CD4-positive, CD25-positive, alpha-beta regulatory T cell (primary cell): ENCODE data around the gene CCDC85B. TPM values are rescaled to one million over a fixed set of nuclear protein-coding genes. Genes with fewer than 3 reads are reported as not detected.
A peak's percentile ranks its signal among the peaks of the same experiment; 100 is the strongest.

ENCODE experiments used
- ATAC-seq, 2 donors: fragments of 150-1000 bp; cut with Tn5 transposase; one replicate each; pipeline ENCODE4 v1.10.0; 2021; ENCODE audit warnings: low read depth in 2 of 2, moderate number of reproducible peaks in 2 of 2, moderate library complexity in 1 of 2
- DNase-seq, 3 donors: peaks; one replicate each; pipeline versions ENCODE4 v3.0.0 to v3.0.0-alpha.2; 2012 to 2022; ENCODE audit warnings: mixed read lengths in 1 of 3
- H3K27ac ChIP-seq: one replicate; pipeline ENCODE4 v1.7.0; 2013; ENCODE audit warnings: mild to moderate bottlenecking, low read length; ENCODE audit not compliant: insufficient read depth, poor library complexity, severe bottlenecking
- H3K27me3 ChIP-seq: one replicate; pipeline ENCODE4 v1.7.0; 2013; ENCODE audit warnings: low read length; ENCODE audit not compliant: control insufficient read depth, insufficient read depth
- H3K36me3 ChIP-seq: one replicate; pipeline ENCODE4 v1.7.0; 2013; ENCODE audit warnings: mild to moderate bottlenecking, low read length, moderate library complexity; ENCODE audit not compliant: control insufficient read depth, insufficient read depth
- H3K4me1 ChIP-seq: 2 replicates; pipeline ENCODE4 v1.7.0; 2013; ENCODE audit warnings: mild to moderate bottlenecking, low read length; ENCODE audit not compliant: insufficient read depth, control insufficient read depth, poor library complexity, severe bottlenecking
- H3K4me3 ChIP-seq: one replicate; pipeline ENCODE4 v1.7.0; 2013; ENCODE audit warnings: low read depth, mild to moderate bottlenecking, low read length, moderate library complexity
- H3K9me3 ChIP-seq, 2 experiments: 1 replicate in 1 of 2; 2 replicates in 1 of 2; pipeline ENCODE4 v1.7.0; 2013; ENCODE audit warnings: low read length in 2 of 2, mild to moderate bottlenecking in 1 of 2, moderate library complexity in 1 of 2; ENCODE audit not compliant: control insufficient read depth in 2 of 2
- H3K27ac Mint-ChIP-seq, 3 donors: one replicate each; pipeline ENCODE4 v1.8.0; 2020 to 2022; ENCODE audit warnings: mild to moderate bottlenecking in 3 of 3, mixed read lengths in 3 of 3, moderate library complexity in 2 of 3
- H3K27me3 Mint-ChIP-seq: one replicate; pipeline ENCODE4 v1.8.0; 2022; ENCODE audit warnings: mild to moderate bottlenecking, mixed read lengths
- H3K36me3 Mint-ChIP-seq: one replicate; pipeline ENCODE4 v1.8.0; 2020; ENCODE audit warnings: mixed read lengths
- H3K4me1 Mint-ChIP-seq, 4 donors: one replicate each; pipeline ENCODE4 v1.8.0; 2020 to 2022; ENCODE audit warnings: mixed read lengths in 4 of 4, mild to moderate bottlenecking in 1 of 4
- H3K4me3 Mint-ChIP-seq, 4 donors: one replicate each; pipeline ENCODE4 v1.8.0; 2020 to 2022; ENCODE audit warnings: mild to moderate bottlenecking in 4 of 4, mixed read lengths in 4 of 4, moderate library complexity in 3 of 4
- H3K9me3 Mint-ChIP-seq, 7 donors: one replicate each; pipeline ENCODE4 v1.8.0; 2020 to 2022; ENCODE audit warnings: mixed read lengths in 7 of 7, mild to moderate bottlenecking in 3 of 7, moderate library complexity in 2 of 7
- polyA plus RNA-seq, 4 donors: library from polyadenylated mRNA; unstranded; fragments of 300-500 nt; fragmentation: Illumina TruSeq; gene quantifications; one replicate each; pipeline ENCODE4 v1.2.3, GENCODE V29; 2021
- total RNA-seq: library from RNA; stranded (reverse); gene quantifications from one replicate; pipeline ENCODE4 v1.2.3, GENCODE V29; 2022

Gene CCDC85B
- total and polyA plus RNA-seq, 5 donors from 2014 or later, result 20.7 to 74.0 (median 62.1) TPM

DNA sequence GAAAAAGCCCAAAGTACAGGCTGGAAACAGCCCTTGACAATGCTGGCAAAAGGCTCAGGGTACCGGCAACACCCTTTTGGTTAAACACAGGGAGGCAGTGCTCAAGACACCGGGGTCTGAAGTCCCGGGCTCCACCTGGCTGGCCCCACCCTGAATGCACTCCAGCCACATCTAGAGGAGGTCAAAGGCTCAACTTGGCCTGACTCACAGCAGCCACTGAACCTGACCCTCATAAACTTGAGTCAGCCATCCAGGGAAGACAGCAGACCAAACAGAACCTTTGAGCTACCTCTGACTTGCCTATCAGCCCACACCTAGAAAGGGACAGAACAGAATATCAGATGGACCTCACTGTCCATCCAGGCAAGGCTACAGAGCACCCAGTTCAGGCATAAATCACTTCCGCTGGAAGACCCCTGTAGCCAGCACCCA, 36.3 kb upstream of the CCDC85B start:
- peaks cover 6 to 9% of the 10 kb centered on the region in 2 experiments for H3K9me3 ChIP-seq
- Mint-ChIP-seq H3K27me3 (peaks cover 7% of the 10 kb centered on the region), H3K4me1 (peaks cover 3 to 53% (median 29%) of the 10 kb centered on the region in 4 donors), H3K36me3 (peaks cover 40% of the 10 kb centered on the region), H3K27ac (peak overlapping the region in 1 of 3 donors; percentile 65), H3K9me3 (peaks cover 0 to 2% (median 0%) of the 10 kb centered on the region in 7 donors), H3K4me3 (peak overlapping the region; percentile 62 to 94 (median 84))
- H3K36me3 ChIP-seq, result peaks cover 53% of the 10 kb centered on the region
- no peak overlapping the region for H3K4me3 ChIP-seq
- H3K27me3 ChIP-seq, result no peaks in the 10 kb centered on the region
- peaks cover 44% of the 10 kb centered on the region for H3K4me1 ChIP-seq
- no peak for ATAC-seq
- H3K27ac ChIP-seq, result no peak overlapping the region
- DNase-seq, result no peak

DNA sequence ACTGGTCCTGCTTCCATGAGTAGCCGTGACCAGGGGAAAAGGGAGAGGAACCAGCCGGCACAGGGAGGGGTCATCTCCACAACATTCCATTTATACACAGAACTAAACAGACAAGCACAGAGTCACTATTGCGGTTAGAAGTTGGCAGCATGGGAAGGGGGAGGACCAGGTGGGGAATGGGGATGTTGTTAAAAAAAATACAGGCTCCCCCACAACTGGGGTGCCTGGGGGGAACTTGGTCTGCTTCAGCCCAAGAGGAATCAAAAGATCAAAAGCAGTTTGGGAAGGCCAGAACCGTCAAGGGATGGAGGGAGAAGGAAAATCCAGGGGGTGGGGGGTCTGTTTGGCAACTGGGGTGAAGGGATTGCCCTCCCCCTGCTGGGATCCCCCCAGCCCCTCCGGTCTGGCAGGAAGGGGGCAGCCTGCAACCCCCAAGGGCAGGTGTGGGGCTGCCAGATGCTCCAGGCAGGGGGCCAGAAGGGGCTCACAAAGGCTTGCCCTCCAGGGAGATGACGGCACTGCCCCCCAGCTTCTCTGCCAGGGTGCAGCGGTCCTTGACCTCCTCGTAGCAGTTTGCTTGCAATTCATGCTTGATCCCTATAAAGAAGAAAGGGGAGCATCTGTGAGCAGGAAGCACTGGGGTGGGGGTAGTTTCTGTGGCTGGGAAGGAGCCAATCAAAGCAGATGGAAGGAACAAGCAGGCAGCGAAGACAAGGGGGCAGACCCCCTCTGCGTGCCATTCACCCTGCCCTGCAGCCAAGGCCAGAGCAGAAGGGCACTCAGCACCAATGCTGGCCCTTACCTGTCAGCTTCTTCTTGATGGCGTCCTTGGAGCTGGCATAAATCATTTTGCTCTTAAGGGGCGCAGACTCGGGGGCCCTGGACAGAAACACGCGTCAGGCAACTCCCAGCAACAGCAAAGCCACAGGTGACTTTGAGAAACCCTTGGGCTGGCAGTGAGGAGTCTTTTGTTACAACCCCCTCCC, 35.3 kb upstream of the CCDC85B start:
- H3K4me1 Mint-ChIP-seq, result peaks cover 3 to 60% (median 35%) of the 10 kb centered on the region in 4 donors
- ATAC-seq, result no peak
- H3K36me3 Mint-ChIP-seq, result peaks cover 40% of the 10 kb centered on the region
- Histone ChIP-seq H3K4me3 (no peak overlapping the region), H3K27ac (no peak overlapping the region), H3K27me3 (no peaks in the 10 kb centered on the region), H3K9me3 (peaks cover 6 to 9% of the 10 kb centered on the region in 2 experiments), H3K36me3 (peaks cover 53% of the 10 kb centered on the region), H3K4me1 (peaks cover 54% of the 10 kb centered on the region)
- H3K4me3 Mint-ChIP-seq, result peak overlapping the region; percentile 88 to 97 (median 92)
- peak overlapping the region; percentile 25 to 95 (median 77) for H3K27ac Mint-ChIP-seq
- no peak for DNase-seq
- H3K27me3 Mint-ChIP-seq, result peaks cover 7% of the 10 kb centered on the region
- H3K9me3 Mint-ChIP-seq, result peaks cover 0 to 2% (median 0%) of the 10 kb centered on the region in 7 donors

DNA sequence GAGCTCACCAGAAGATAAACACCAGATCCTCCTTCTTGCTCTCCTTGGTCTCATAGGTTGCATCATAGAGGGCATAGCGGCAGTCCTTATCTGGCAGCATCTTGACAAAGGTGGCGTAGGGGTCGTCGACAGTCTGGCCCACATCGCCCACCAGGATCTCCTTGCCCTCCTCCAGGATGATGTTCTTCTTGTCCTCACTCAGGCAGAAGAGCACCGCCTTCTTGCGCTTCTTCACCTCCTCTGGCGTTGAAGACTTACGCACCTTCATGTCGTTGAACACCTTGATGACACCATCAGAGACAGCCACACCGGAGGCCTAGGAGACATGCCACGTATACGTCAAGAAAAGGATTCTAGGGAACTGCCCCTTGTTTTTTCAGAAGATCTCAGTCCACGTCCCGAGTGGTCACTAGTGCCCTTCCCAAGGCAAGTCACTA, 34.5 kb upstream of the CCDC85B start:
- Histone ChIP-seq H3K36me3 (peaks cover 53% of the 10 kb centered on the region), H3K9me3 (peaks cover 6 to 9% of the 10 kb centered on the region in 2 experiments), H3K4me3 (peak overlapping the region; percentile 90), H3K27me3 (no peaks in the 10 kb centered on the region), H3K4me1 (peaks cover 58% of the 10 kb centered on the region), H3K27ac (peak overlapping the region; percentile 95)
- Mint-ChIP-seq H3K4me1 (peaks cover 3 to 62% (median 38%) of the 10 kb centered on the region in 4 donors), H3K27me3 (peaks cover 7% of the 10 kb centered on the region), H3K36me3 (peaks cover 40% of the 10 kb centered on the region), H3K9me3 (peaks cover 0 to 2% (median 0%) of the 10 kb centered on the region in 7 donors), H3K27ac (peak overlapping the region; percentile 95 to 98 (median 95)), H3K4me3 (peak overlapping the region; percentile 88 to 97 (median 94))
- no peak for DNase-seq
- ATAC-seq, result no peak

DNA sequence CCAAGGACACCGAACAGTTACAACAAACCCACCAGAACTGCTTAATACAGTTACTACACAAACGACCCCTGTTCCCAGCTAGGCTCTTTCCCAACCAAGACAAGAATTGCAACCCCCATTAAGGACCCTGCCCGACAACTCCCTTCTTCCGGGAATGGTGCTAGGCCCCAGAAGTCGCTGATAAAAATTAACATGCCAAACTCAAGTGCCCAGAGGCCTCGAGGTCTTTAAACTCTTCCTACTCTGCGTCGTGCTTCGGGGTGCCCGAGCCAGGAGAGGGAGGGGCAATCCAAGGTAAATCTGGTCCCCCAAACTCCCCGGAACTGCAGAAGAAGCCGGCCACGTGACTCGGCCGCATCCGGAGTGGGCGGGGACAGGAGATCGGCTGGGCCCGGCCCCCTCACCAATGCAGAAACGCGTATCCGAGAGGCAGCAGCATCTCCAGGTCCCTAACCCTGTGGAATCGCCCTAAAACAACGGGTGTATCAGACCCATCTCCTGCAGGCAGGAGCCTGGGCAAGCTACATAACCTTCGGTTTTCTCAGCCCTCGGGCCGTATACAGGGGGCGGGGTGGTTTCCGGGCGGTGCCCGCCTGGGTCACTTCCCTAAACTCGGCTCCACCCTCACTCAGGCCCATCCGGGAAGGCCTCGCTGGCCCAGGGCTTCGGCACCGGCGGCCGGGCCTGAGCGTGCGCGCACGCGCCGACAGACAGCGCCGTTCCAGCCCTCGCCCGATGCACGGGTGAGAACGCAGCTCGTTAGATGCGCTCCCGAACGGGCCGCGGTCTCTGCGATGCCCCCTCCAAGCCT, 33.6 kb upstream of the CCDC85B start:
- Histone ChIP-seq H3K9me3 (peaks cover 0 to under 1% of the 10 kb centered on the region in 2 experiments), H3K27ac (peak overlapping the region; percentile 95), H3K27me3 (no peaks in the 10 kb centered on the region), H3K4me1 (peaks cover 68% of the 10 kb centered on the region), H3K4me3 (peak overlapping the region; percentile 90), H3K36me3 (peaks cover 44% of the 10 kb centered on the region)
- H3K27me3 Mint-ChIP-seq, result peaks cover 7% of the 10 kb centered on the region
- H3K4me3 Mint-ChIP-seq, result peak overlapping the region; percentile 88 to 97 (median 94)
- DNase-seq (peak; percentile 81 to 93 (median 85)), ATAC-seq (peak; percentile 5 to 20)
- peaks cover 0 to 2% (median 0%) of the 10 kb centered on the region in 7 donors for H3K9me3 Mint-ChIP-seq
- H3K36me3 Mint-ChIP-seq, result peaks cover 34% of the 10 kb centered on the region
- H3K4me1 Mint-ChIP-seq, result peaks cover 3 to 66% (median 40%) of the 10 kb centered on the region in 4 donors
- peak overlapping the region; percentile 95 to 98 (median 95) for H3K27ac Mint-ChIP-seq

DNA sequence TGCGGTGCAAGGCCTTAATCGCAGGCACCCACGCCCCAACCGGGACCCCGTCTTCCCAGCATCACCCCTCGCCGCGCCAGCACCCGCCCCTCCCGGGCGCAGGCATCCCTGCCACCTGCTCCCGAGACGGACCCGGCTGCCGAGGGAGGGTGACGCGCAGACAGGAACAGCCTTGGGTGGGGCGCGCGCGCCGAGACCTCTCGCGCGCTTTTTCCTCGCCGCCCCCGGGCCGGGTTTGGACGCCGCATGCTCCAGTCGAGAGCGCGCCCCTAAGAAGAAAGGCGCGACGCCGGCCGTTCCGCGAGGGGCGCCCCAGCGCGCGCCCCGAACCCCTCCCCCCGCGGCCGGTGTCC, 33.0 kb upstream of the CCDC85B start:
- H3K9me3 Mint-ChIP-seq, result peaks cover 0 to 2% (median 0%) of the 10 kb centered on the region in 7 donors
- DNase-seq, result peak; percentile 48 to 71 (median 70)
- no peaks in the 10 kb centered on the region for H3K9me3 ChIP-seq
- peak overlapping the region; percentile 90 for H3K4me3 ChIP-seq
- ATAC-seq, result no peak
- H3K27ac Mint-ChIP-seq, result peak overlapping the region in 1 of 3 donors; percentile 9
- H3K36me3 ChIP-seq, result peaks cover 43% of the 10 kb centered on the region
- H3K27me3 Mint-ChIP-seq, result peaks cover 7% of the 10 kb centered on the region
- H3K4me1 Mint-ChIP-seq, result peaks cover 3 to 64% (median 41%) of the 10 kb centered on the region in 4 donors
- peaks cover 31% of the 10 kb centered on the region for H3K36me3 Mint-ChIP-seq
- peak overlapping the region; percentile 88 to 97 (median 94) for H3K4me3 Mint-ChIP-seq
- peak overlapping the region; percentile 95 for H3K27ac ChIP-seq
- H3K27me3 ChIP-seq, result no peaks in the 10 kb centered on the region
- peaks cover 73% of the 10 kb centered on the region for H3K4me1 ChIP-seq

GRCh38 chr11:65857853-65858680, 32.4 kb upstream of the CCDC85B start, which contains the start of gene CFL1:
TSS of gene CFL1 (minus strand) at chr11:65858180. CDS start at chr11:65858099, 81 bp downstream.
- peaks cover 43% of the 10 kb centered on the region for H3K36me3 ChIP-seq
- Mint-ChIP-seq H3K36me3 (peaks cover 34% of the 10 kb centered on the region), H3K27ac (peak within 1 kb of the TSS; percentile 86 to 98 (median 96)), H3K27me3 (peaks cover 7% of the 10 kb centered on the region), H3K9me3 (peaks cover 0 to 2% (median 0%) of the 10 kb centered on the region in 7 donors), H3K4me1 (peaks cover 3 to 67% (median 44%) of the 10 kb centered on the region in 4 donors), H3K4me3 (peak within 1 kb of the TSS; percentile 94 to 99 (median 96))
- H3K27ac ChIP-seq, result peak within 1 kb of the TSS; percentile 95
- peak; percentile 73 to 78 for ATAC-seq
- peaks cover 74% of the 10 kb centered on the region for H3K4me1 ChIP-seq
- no peaks in the 10 kb centered on the region for H3K9me3 ChIP-seq
- no peaks in the 10 kb centered on the region for H3K27me3 ChIP-seq
- peak within 1 kb of the TSS; percentile 95 for H3K4me3 ChIP-seq
- DNase-seq, result peak; percentile 96 to 99 (median 97)
